GM18517 (cell line): ENCODE results near the gene PRCD.

Source experiments
- ATAC-seq: cut with Tn5 transposase; IDR thresholded peaks from one replicate; pipeline ENCODE4 v1.9.1; 2021; ENCODE audit warnings: mild to moderate bottlenecking, moderate library complexity; ENCODE audit not compliant: unreplicated experiment

The PRCD gene

GRCh38 chr17:76538281-76538931 lies 1.4 kb upstream of the PRCD start:
- ATAC-seq: no peak

GRCh38 chr17:76538941-76539570 lies 788 bp upstream of the PRCD start:
- ATAC-seq: no peak

GRCh38 chr17:76540381-76541300 lies 797 bp downstream of the PRCD start:
- ATAC-seq: no peak

GRCh38 chr17:76541739-76542454 lies 2.1 kb downstream of the PRCD start:
- no peak for ATAC-seq

- ATAC-seq: no peak
Measured at GRCh38 chr17:76542566-76542971, 2.7 kb downstream of the PRCD start.

- ATAC-seq: no peak
Measured at GRCh38 chr17:76542984-76543383, 3.1 kb downstream of the PRCD start.

- ATAC-seq: no peak
Measured at GRCh38 chr17:76543482-76543825, 3.6 kb downstream of the PRCD start.

GRCh38 chr17:76543826-76544545 lies 4.1 kb downstream of the PRCD start:
- ATAC-seq: no peak

GRCh38 chr17:76544546-76545365 lies 4.9 kb downstream of the PRCD start:
- ATAC-seq: no peak

GRCh38 chr17:76545918-76546555 lies 6.2 kb downstream of the PRCD start:
- ATAC-seq: no peak

- ATAC-seq: no peak
Measured at GRCh38 chr17:76546556-76547182, 6.8 kb downstream of the PRCD start.

- no peak for ATAC-seq
Measured at GRCh38 chr17:76547183-76547641, 7.4 kb downstream of the PRCD start.

GRCh38 chr17:76547642-76548202 lies 7.9 kb downstream of the PRCD start:
- ATAC-seq: no peak

GRCh38 chr17:76548378-76549214 lies 8.8 kb downstream of the PRCD start:
- ATAC-seq: no peak

GRCh38 chr17:76549215-76549518 lies 9.3 kb downstream of the PRCD start:
- no peak for ATAC-seq

GRCh38 chr17:76549539-76549938 lies 9.7 kb downstream of the PRCD start:
- no peak for ATAC-seq

GRCh38 chr17:76550712-76551615 lies 11.1 kb downstream of the PRCD start:
- ATAC-seq: no peak
